Breast epithelium (tissue), 4 donors: ENCODE measurements around the gene CDH3. TPM values are rescaled to one million over a fixed set of nuclear protein-coding genes. Genes with fewer than 3 reads are reported as not detected.

Experiments
- DNase-seq, 2 donors: peaks; one replicate each; pipeline ENCODE4 v3.0.0-alpha.2; 2019; ENCODE audit warnings: low spot score in 2 of 2
- H3K27ac ChIP-seq, 2 donors: fragments of 200-600 bp; sonication (generic) in 1 of 2; one replicate each; pipeline ENCODE4 v1.5.1; 2016 to 2019; ENCODE audit warnings: mild to moderate bottlenecking in 1 of 2
- H3K27me3 ChIP-seq, 2 donors: fragments of 200-600 bp; sonication (generic) in 1 of 2; one replicate each; pipeline versions ENCODE4 v1.5.1 to v1.6.0; 2017 to 2019; ENCODE audit warnings: control low read depth in 1 of 2, mild to moderate bottlenecking in 1 of 2
- H3K36me3 ChIP-seq: fragments of 200-600 bp; one replicate; pipeline ENCODE4 v1.5.1; 2019
- H3K4me1 ChIP-seq, 2 donors: fragments of 200-600 bp; sonication (generic); one replicate each; pipeline ENCODE4 v1.5.1; 2016 to 2019; ENCODE audit warnings: control low read depth in 1 of 2
- H3K4me3 ChIP-seq, 3 donors: fragments of 200-600 bp; sonication (generic); 1 replicate in 2 of 3; 2 replicates in 1 of 3; pipeline ENCODE4 v1.5.1; 2016 to 2019; ENCODE audit warnings: mild to moderate bottlenecking in 3 of 3, moderate library complexity in 2 of 3
- H3K9me3 ChIP-seq, 2 donors: fragments of 200-600 bp; sonication (generic) in 1 of 2; one replicate each; pipeline ENCODE4 v1.5.1; 2016 to 2019; ENCODE audit warnings: control low read depth in 1 of 2
- CTCF ChIP-seq, 3 donors: fragments of 450-650 bp; IDR thresholded peaks; one replicate each; pipeline ENCODE4 v1.5.1; 2016 to 2017; ENCODE audit warnings: antibody characterized with exemption in 3 of 3, mild to moderate bottlenecking in 3 of 3, moderate library complexity in 3 of 3
- POLR2A ChIP-seq: fragments of 450-650 bp; IDR thresholded peaks from one replicate; pipeline ENCODE4 v1.6.1; 2016; ENCODE audit warnings: antibody characterized with exemption, mild to moderate bottlenecking, moderate library complexity
- POLR2AphosphoS5 ChIP-seq, 3 donors: sonication (generic); formaldehyde crosslinking; IDR thresholded peaks; one replicate each; pipeline ENCODE4 v1.6.1; 2017; ENCODE audit warnings: antibody characterized with exemption in 3 of 3
- intact Hi-C: fragments of 100-400 bp; cut with DNase I; formaldehyde crosslinking; loops from one replicate; pipeline ENCODE4 v1.15.1; 2023; ENCODE audit warnings: low total_unique reads
- total RNA-seq, 3 donors: library from RNA; depleted of rRNA; stranded (reverse); fragments of >200 nt; gene quantifications; one replicate each; pipeline ENCODE4 v1.1.0, GENCODE V29; 2016

Gene CDH3
- total RNA-seq, 3 donors from 2014 or later: 0.32 to 62.6 (median 39.0) TPM

DNA sequence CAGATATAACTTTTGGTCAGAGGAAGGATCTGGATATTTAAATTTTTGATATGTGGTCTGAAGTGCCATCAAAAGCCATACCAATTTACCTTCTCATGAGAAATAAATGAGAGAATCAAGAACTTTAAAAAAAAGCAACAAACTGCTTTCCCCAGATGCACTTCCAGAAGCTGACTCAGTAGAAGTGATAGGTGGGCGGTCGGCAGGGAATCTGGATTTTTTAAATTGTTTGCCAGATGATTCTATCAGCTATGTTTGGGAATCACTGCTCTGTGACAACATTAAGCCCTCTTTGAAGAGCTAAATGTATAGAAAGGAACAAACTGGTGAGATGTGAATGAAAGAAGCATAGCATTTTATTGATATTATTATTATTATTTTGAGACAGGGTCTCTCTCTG lies 19.2 kb downstream of the CDH3 start:
- DNase-seq: no peak
- no peaks in the 10 kb centered on the region for H3K4me1 ChIP-seq
- H3K27ac ChIP-seq: no peak overlapping the region
- no peaks in the 10 kb centered on the region for H3K9me3 ChIP-seq
- intact Hi-C loops: no loop called here
- H3K27me3 ChIP-seq: no peaks in the 10 kb centered on the region
- TF ChIP-seq CTCF (IDR thresholded peaks at IDR 0.05) (no peak), POLR2AphosphoS5 (IDR thresholded peaks at IDR 0.05) (no peak), POLR2A (no peak)
- no peak overlapping the region for H3K4me3 ChIP-seq
- no peaks in the 10 kb centered on the region for H3K36me3 ChIP-seq

GRCh38 chr16:68665501-68665900 lies 20.4 kb downstream of the CDH3 start:
- Histone ChIP-seq H3K4me3 (no peak overlapping the region), H3K27me3 (no peaks in the 10 kb centered on the region), H3K36me3 (no peaks in the 10 kb centered on the region), H3K4me1 (no peaks in the 10 kb centered on the region), H3K27ac (no peak overlapping the region), H3K9me3 (no peaks in the 10 kb centered on the region)
- no peak for DNase-seq
- TF ChIP-seq POLR2A: no peak
- no peak for TF ChIP-seq POLR2AphosphoS5 (IDR thresholded peaks at IDR 0.05)
- TF ChIP-seq CTCF (IDR thresholded peaks at IDR 0.05): no peak
- intact Hi-C loops: no loop called here

DNA sequence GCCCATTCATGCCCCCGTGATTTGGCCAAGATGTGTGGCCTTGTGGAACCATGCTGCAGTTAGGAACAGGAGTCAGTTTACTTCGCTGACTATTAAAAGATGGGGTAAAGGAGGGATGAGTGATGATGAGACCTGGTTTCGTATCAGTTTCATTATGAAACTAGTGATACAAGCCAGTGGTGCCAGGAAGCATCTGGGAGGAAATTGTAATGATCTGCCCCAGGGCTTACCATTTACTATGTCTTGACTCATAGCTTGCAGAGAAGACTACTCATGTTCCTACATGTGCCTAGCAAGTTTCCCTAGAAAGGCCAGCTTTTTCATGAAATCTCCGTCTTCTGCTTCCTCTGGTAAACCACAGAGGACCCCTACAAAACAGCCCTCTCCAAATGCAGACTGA lies 23.2 kb downstream of the CDH3 start:
- H3K4me3 ChIP-seq: no peak overlapping the region
- H3K9me3 ChIP-seq: no peaks in the 10 kb centered on the region
- DNase-seq: no peak
- no peaks in the 10 kb centered on the region for H3K36me3 ChIP-seq
- H3K27me3 ChIP-seq: no peaks in the 10 kb centered on the region
- intact Hi-C loops: no loop called here
- peak overlapping the region; percentile 42 to 43 for H3K27ac ChIP-seq
- H3K4me1 ChIP-seq: no peaks in the 10 kb centered on the region
- TF ChIP-seq CTCF (IDR thresholded peaks at IDR 0.05): no peak
- TF ChIP-seq POLR2A: no peak
- no peak for TF ChIP-seq POLR2AphosphoS5 (IDR thresholded peaks at IDR 0.05)

GRCh38 chr16:68676113-68676860 lies 31.2 kb downstream of the CDH3 start:
- no peaks in the 10 kb centered on the region for H3K36me3 ChIP-seq
- H3K9me3 ChIP-seq: no peaks in the 10 kb centered on the region
- H3K4me1 ChIP-seq: no peaks in the 10 kb centered on the region
- DNase-seq: no peak
- intact Hi-C loops: no loop called here
- TF ChIP-seq POLR2A (no peak), CTCF (IDR thresholded peaks at IDR 0.05) (no peak), POLR2AphosphoS5 (IDR thresholded peaks at IDR 0.05) (no peak)
- no peaks in the 10 kb centered on the region for H3K27me3 ChIP-seq
- no peak overlapping the region for H3K27ac ChIP-seq
- no peak overlapping the region for H3K4me3 ChIP-seq

- Histone ChIP-seq H3K27me3 (no peaks in the 10 kb centered on the region), H3K36me3 (no peaks in the 10 kb centered on the region), H3K4me3 (no peak overlapping the region), H3K9me3 (no peaks in the 10 kb centered on the region), H3K4me1 (no peaks in the 10 kb centered on the region), H3K27ac (no peak overlapping the region)
- DNase-seq: no peak
- TF ChIP-seq POLR2AphosphoS5 (IDR thresholded peaks at IDR 0.05) (no peak), CTCF (IDR thresholded peaks at IDR 0.05) (no peak), POLR2A (no peak)
- intact Hi-C loops: no loop called here
Measured at GRCh38 chr16:68681038-68681437, 35.9 kb downstream of the CDH3 start.
